ENCODE results near the gene OR52E1. TPM values are rescaled to one million over a fixed set of nuclear protein-coding genes. Genes with fewer than 3 reads are reported as not detected.

OR52E1 gene
- total and polyA plus RNA-seq, 12 donors: not detected

DNA sequence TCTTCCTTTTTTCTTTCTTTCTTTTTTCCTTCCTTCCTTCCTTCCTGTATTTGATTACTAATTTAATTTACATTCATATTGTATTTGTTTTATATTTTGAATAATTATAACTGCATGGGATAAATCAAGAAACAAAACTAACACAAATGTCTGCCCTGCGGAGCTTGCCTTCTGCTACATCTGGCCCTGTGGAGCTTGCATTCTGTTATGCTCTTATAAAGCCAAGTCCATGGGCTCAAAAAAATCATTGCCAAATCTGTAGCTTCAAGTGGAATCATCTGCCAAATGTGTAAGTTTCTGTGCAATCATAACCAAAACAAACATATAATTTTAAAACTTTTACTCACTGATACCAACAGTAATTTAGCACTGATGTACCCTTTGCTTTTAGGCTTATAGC lies 31.0 kb upstream of the OR52E1 start:
- 74 to 95% (median 83%) methylated on average over 1 of the region's 1 CpG for WGBS, 4 donors
- intact Hi-C loops (cut with DNase I): no loop called here
- Histone ChIP-seq H3K27me3 (no peaks in the 10 kb centered on the region), H3K4me3 (no peak overlapping the region), H3K4me1 (replicated peaks in 1 of 2) (no peaks in the 10 kb centered on the region), H3K36me3 (replicated peaks in 1 of 2) (no peaks in the 10 kb centered on the region), H3K27ac (no peak overlapping the region), H3K9me3 (replicated peaks in 1 of 3) (no peaks in the 10 kb centered on the region)
- DNase-seq: no peak
- TF ChIP-seq POLR2A (IDR thresholded peaks at IDR 0.05): no peak
- TF ChIP-seq, protein P1, sequence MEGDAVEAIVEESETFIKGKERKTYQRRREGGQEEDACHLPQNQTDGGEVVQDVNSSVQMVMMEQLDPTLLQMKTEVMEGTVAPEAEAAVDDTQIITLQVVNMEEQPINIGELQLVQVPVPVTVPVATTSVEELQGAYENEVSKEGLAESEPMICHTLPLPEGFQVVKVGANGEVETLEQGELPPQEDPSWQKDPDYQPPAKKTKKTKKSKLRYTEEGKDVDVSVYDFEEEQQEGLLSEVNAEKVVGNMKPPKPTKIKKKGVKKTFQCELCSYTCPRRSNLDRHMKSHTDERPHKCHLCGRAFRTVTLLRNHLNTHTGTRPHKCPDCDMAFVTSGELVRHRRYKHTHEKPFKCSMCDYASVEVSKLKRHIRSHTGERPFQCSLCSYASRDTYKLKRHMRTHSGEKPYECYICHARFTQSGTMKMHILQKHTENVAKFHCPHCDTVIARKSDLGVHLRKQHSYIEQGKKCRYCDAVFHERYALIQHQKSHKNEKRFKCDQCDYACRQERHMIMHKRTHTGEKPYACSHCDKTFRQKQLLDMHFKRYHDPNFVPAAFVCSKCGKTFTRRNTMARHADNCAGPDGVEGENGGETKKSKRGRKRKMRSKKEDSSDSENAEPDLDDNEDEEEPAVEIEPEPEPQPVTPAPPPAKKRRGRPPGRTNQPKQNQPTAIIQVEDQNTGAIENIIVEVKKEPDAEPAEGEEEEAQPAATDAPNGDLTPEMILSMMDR (IDR thresholded peaks at IDR 0.05): no peak

DNA sequence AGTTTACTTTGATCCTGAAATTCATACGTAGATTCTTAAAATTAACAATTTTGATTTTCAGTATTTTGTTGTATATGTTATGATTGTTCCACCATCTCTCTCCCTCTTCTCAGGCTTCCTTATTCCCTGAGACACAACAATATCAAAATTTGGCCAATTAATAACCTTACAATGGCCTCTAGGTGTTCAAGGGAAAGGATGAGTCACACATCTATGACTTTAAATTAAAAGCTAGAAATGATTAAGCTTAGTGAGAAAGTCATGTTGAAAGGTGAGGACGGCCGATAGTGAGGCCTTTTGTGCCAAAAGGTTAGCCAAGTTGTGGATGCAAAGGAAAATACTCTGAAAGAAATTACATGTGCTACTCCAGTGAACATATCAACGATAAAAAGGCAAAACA lies 28.5 kb upstream of the OR52E1 start:
- no peaks in the 10 kb centered on the region for H3K27me3 ChIP-seq
- no peaks in the 10 kb centered on the region for H3K9me3 ChIP-seq (replicated peaks in 1 of 3)
- intact Hi-C loops (cut with DNase I): no loop called here
- H3K4me1 ChIP-seq (replicated peaks in 1 of 2): no peaks in the 10 kb centered on the region
- DNase-seq: no peak
- H3K36me3 ChIP-seq (replicated peaks in 1 of 2): no peaks in the 10 kb centered on the region
- WGBS, 4 donors: 53 to 66% (median 60%) methylated on average over 4 of the region's 4 CpGs
- no peak overlapping the region for H3K4me3 ChIP-seq
- TF ChIP-seq, protein P1 (IDR thresholded peaks at IDR 0.05): no peak
- no peak for TF ChIP-seq POLR2A (IDR thresholded peaks at IDR 0.05)
- no peak overlapping the region for H3K27ac ChIP-seq

DNA sequence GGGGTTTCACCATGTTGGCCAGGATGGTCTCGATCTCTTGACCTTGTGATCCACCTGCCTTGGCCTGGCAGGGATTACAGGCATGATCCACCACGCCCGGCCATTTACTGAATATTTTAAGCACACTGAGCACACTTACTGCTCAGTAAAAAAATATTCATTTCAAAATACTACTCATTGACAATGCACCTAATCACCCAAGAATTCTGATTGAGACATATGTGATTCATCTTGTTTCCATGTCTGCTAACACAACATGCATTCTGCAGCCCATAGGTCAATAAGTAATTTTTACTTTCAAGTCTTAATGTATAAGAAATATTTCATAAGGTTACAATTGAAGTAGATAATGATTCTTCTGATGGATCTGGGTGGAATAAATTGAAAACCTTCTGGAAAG lies 27.3 kb upstream of the OR52E1 start:
- WGBS, 4 donors: 54 to 75% (median 61%) methylated on average over 3 of the region's 3 CpGs
- Histone ChIP-seq H3K4me1 (replicated peaks in 1 of 2) (no peaks in the 10 kb centered on the region), H3K36me3 (replicated peaks in 1 of 2) (no peaks in the 10 kb centered on the region), H3K9me3 (replicated peaks in 1 of 3) (no peaks in the 10 kb centered on the region), H3K4me3 (no peak overlapping the region), H3K27ac (no peak overlapping the region), H3K27me3 (no peaks in the 10 kb centered on the region)
- intact Hi-C loops (cut with DNase I): no loop called here
- TF ChIP-seq, protein P1 (IDR thresholded peaks at IDR 0.05): no peak
- no peak for TF ChIP-seq POLR2A (IDR thresholded peaks at IDR 0.05)
- no peak for DNase-seq

DNA sequence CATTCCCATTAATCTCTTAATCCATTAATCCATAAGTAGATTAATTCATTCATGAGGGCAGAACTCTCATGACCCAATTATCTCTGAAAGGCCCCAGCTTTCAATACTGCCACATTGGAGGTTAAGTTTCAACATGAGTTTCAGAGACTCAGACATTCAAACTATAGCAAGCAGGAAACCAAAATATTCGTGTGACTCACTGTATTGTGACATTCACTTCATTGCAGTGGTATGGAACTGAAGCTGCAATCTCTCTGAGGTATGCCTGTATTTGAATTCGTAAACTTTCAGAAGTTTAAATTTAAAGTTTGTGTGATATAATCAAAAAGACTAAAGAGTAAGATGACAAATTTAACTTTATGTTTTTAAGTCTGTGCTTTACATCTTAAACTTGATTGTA lies 26.0 kb upstream of the OR52E1 start:
- Histone ChIP-seq H3K4me3 (no peak overlapping the region), H3K36me3 (replicated peaks in 1 of 2) (no peaks in the 10 kb centered on the region), H3K4me1 (replicated peaks in 1 of 2) (no peaks in the 10 kb centered on the region), H3K9me3 (replicated peaks in 1 of 3) (no peaks in the 10 kb centered on the region), H3K27me3 (no peaks in the 10 kb centered on the region), H3K27ac (no peak overlapping the region)
- TF ChIP-seq, protein P1 (IDR thresholded peaks at IDR 0.05): no peak
- no peak for TF ChIP-seq POLR2A (IDR thresholded peaks at IDR 0.05)
- DNase-seq: no peak
- WGBS, 4 donors: 41 to 57% (median 46%) methylated on average over 2 of the region's 2 CpGs
- intact Hi-C loops (cut with DNase I): no loop called here

Data from adrenal gland (tissue), 12 donors.